IMR-90 (cell line): Measurements from ENCODE around the gene PCBP3. TPM values are rescaled to one million over a fixed set of nuclear protein-coding genes. Genes with fewer than 3 reads are reported as not detected.

Experiments
- ATAC-seq: fragments of 200-7000 bp; cut with Tn5 transposase; 2 replicates; pipeline ENCODE4 v1.9.1; 2020; ENCODE audit warnings: low read depth, mild to moderate bottlenecking, moderate library complexity
- BruUV-seq: library from RNA; stranded (reverse); fragments of 400-500 nt; replicated peaks from 2 replicates; lab custom pipeline; 2021; lab: Mats Ljungman, UMichigan
- CTCF ChIA-PET: fragments of 300-600 bp; formaldehyde crosslinking; extraction: SDS; loops from one replicate; lab custom pipeline; 2021; ENCODE audit warnings: antibody characterized with exemption; lab: Yijun Ruan, JAX
- POLR2A ChIA-PET: fragments of 300-600 bp; sonication (Branson Sonifier 250); formaldehyde crosslinking; loops from one replicate; lab custom pipeline; 2022; ENCODE audit warnings: antibody characterized with exemption; ENCODE audit not compliant: unreplicated experiment; lab: Charles Lee
- DNase-seq: peaks from one replicate; pipeline ENCODE4 v3.0.0; 2013
- H2AFZ ChIP-seq: replicated peaks from 2 replicates; pipeline ENCODE3; 2013; ENCODE audit warnings: low read length, mild to moderate bottlenecking; ENCODE audit not compliant: poor library complexity
- H2AK5ac ChIP-seq: 2 replicates; pipeline ENCODE4 v1.6.1; 2013; ENCODE audit warnings: low read depth, low read length, inconsistent platforms
- H2AK9ac ChIP-seq: replicated peaks from 2 replicates; pipeline ENCODE3; 2013; ENCODE audit warnings: mild to moderate bottlenecking, low read depth, low read length, moderate library complexity; ENCODE audit not compliant: poor library complexity
- H2BK120ac ChIP-seq: 2 replicates; pipeline ENCODE4 v1.6.1; 2013; ENCODE audit warnings: low read depth, low read length, inconsistent platforms
- H2BK15ac ChIP-seq: 3 replicates; pipeline ENCODE4 v1.6.1; 2013; ENCODE audit warnings: low read depth, low read length, inconsistent platforms
- H2BK20ac ChIP-seq: 2 replicates; pipeline ENCODE4 v1.6.1; 2013; ENCODE audit warnings: low read depth, mild to moderate bottlenecking, inconsistent platforms, low read length, moderate library complexity
- H2BK5ac ChIP-seq: 2 replicates; pipeline ENCODE4 v1.6.1; 2013; ENCODE audit warnings: mild to moderate bottlenecking, low read depth, low read length, inconsistent platforms; ENCODE audit not compliant: poor library complexity, severe bottlenecking
- H3K14ac ChIP-seq: replicated peaks from 2 replicates; pipeline ENCODE4 v1.6.1; 2013; ENCODE audit warnings: low read depth, low read length, inconsistent platforms
- H3K18ac ChIP-seq: 2 replicates; pipeline ENCODE4 v1.6.1; 2013; ENCODE audit warnings: low read depth, low read length, control low read depth
- H3K23ac ChIP-seq: 2 replicates; pipeline ENCODE4 v1.6.1; 2013; ENCODE audit warnings: low read depth, low read length, inconsistent platforms
- H3K27ac ChIP-seq: 2 replicates; pipeline ENCODE4 v1.5.1; 2013; ENCODE audit warnings: mild to moderate bottlenecking, control low read depth, low read length; ENCODE audit not compliant: insufficient read depth
- H3K27me3 ChIP-seq: 2 replicates; pipeline ENCODE4 v1.6.1; 2013; ENCODE audit warnings: low read length; ENCODE audit not compliant: control insufficient read depth, insufficient read depth
- H3K36me3 ChIP-seq: 2 replicates; pipeline ENCODE4 v1.6.1; 2013; ENCODE audit warnings: low read length, mixed read lengths; ENCODE audit not compliant: control insufficient read depth, insufficient read depth
- H3K4ac ChIP-seq: 2 replicates; pipeline ENCODE4 v1.6.1; 2013; ENCODE audit warnings: low read depth, low read length, inconsistent platforms
- H3K4me1 ChIP-seq: 2 replicates; pipeline ENCODE4 v1.6.1; 2013; ENCODE audit warnings: low read length, mixed read lengths; ENCODE audit not compliant: control insufficient read depth, insufficient read depth
- H3K4me2 ChIP-seq: 2 replicates; pipeline ENCODE4 v1.6.1; 2013; ENCODE audit warnings: low read depth, mild to moderate bottlenecking, control low read depth, low read length, moderate library complexity
- H3K4me3 ChIP-seq: 2 replicates; pipeline ENCODE4 v1.5.1; 2013; ENCODE audit warnings: low read depth, mild to moderate bottlenecking, control low read depth, low read length, moderate library complexity; ENCODE audit not compliant: insufficient read depth
- H3K56ac ChIP-seq: 2 replicates; pipeline ENCODE4 v1.6.1; 2013; ENCODE audit warnings: low read length, inconsistent platforms; ENCODE audit not compliant: insufficient read depth; ENCODE audit errors: extremely low read depth
- H3K79me1 ChIP-seq, 2 experiments: 2 replicates each; pipeline ENCODE4 v1.6.1; 2013; ENCODE audit warnings: low read length in 2 of 2, inconsistent platforms in 1 of 2, low read depth in 1 of 2
- H3K9ac ChIP-seq: 2 replicates; pipeline ENCODE4 v1.6.1; 2013; ENCODE audit warnings: low read depth, low read length, control low read depth
- H3K9me1 ChIP-seq: 2 replicates; pipeline ENCODE4 v1.6.1; 2013; ENCODE audit warnings: low read length, inconsistent platforms; ENCODE audit not compliant: insufficient read depth
- H3K9me3 ChIP-seq: 2 replicates; pipeline ENCODE4 v1.6.1; 2013; ENCODE audit warnings: low read length; ENCODE audit not compliant: control insufficient read depth, insufficient read depth
- H4K20me1 ChIP-seq: 2 replicates; pipeline ENCODE4 v1.6.1; 2013; ENCODE audit warnings: low read length, inconsistent platforms; ENCODE audit not compliant: insufficient read depth
- H4K5ac ChIP-seq: 2 replicates; pipeline ENCODE4 v1.6.1; 2013; ENCODE audit warnings: mild to moderate bottlenecking, low read depth, low read length, control low read depth
- H4K8ac ChIP-seq, 2 experiments: 2 replicates each; pipeline ENCODE4 v1.6.1; 2013; ENCODE audit warnings: low read depth in 2 of 2, low read length in 2 of 2, control low read depth in 1 of 2, inconsistent platforms in 1 of 2
- H4K91ac ChIP-seq: 2 replicates; pipeline ENCODE4 v1.6.1; 2013; ENCODE audit warnings: low read depth, low read length, inconsistent platforms; ENCODE audit not compliant: insufficient read depth
- BHLHE40 ChIP-seq: fragments of 150-350 bp; IDR thresholded peaks from 2 replicates; pipeline ENCODE4 v1.6.1; 2016; ENCODE audit warnings: mild to moderate bottlenecking, low read depth, low read length
- WGBS, 2 experiments: methylation state at CpG; one replicate each; pipeline versions ENCODE4 v1.1.5 to v1.1.7; 2013; ENCODE audit warnings: missing lambda C conversion rate in 2 of 2; ENCODE audit not compliant: insufficient read length in 1 of 2; ENCODE audit errors: extremely low coverage in 2 of 2; 5-methylcytosine and 5-hydroxymethylcytosine counted together
- dilution Hi-C: fragments of 300-500 bp; cut with HindIII; formaldehyde crosslinking; loops from one replicate; pipeline ENCODE4 v1.14.3; 2018; ENCODE audit warnings: low sequenced_read_pairs; ENCODE audit not compliant: unreplicated experiment
- in situ Hi-C: fragments of 300-500 bp; cut with MboI; formaldehyde crosslinking; loops from 3 replicates; pipeline ENCODE4 v1.14.3; 2019; ENCODE audit warnings: low sequenced_read_pairs, inconsistent platforms, mixed read lengths
- intact Hi-C: fragments of 100-400 bp; cut with micrococcal nuclease; formaldehyde crosslinking; loops from 2 replicates; pipeline ENCODE4 v1.10.0; 2022
- polyA plus RNA-seq, 3 experiments: library from polyadenylated mRNA; depleted of rRNA; stranded (reverse); fragments of >200 nt; gene quantifications; 2 replicates each; pipeline ENCODE4 v1.2.3, GENCODE V29; 2012; ENCODE audit warnings: low replicate concordance in 1 of 3
- total RNA-seq: library from RNA; depleted of rRNA; stranded (reverse); fragments of >200 nt; gene quantifications from 2 replicates; pipeline ENCODE4 v1.2.3, GENCODE V29; 2012

PCBP3 gene
- total and polyA plus RNA-seq, 2 of the 4 experiments (the other 2 are of a cell fraction) = 2.9 to 3.9 TPM

DNA sequence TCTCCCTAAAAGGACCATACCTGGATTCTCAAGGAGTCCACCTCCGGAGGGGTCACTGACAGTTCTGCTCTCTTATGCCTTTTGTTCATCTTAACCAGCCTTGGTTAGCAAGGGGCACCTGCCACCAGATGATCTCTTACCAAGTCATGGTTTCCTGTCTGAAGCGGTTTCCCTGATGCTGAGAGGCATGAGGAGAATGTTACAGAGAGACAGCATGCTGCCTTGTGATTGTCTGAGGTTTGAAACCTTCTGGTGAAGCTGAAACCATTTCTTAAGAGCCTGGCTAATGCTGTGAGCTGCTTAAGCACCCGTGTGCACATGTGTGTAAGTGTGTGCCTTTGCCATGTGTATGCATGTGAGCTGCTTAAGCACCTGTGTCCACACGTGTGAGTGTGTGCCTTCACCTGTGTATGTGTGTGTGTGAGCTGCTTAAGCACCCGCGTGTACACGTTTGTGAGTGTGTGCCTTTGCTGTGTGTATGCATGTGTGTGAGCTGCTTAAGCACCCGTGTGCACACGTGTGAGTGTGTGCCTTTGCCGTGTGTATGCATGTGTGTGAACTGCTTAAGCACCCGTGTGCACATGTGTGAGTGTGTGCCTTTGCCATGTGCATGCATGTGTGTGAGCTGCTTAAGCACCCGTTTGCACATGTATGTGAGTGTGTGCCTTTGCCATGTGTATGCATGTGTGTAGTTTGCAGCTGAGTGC, 201.7 kb downstream of the PCBP3 start:
- peaks cover 12% of the 10 kb centered on the region for H3K9me1 ChIP-seq
- no peak for TF ChIP-seq BHLHE40

More for the DNA sequence above, 201.7 kb downstream of the PCBP3 start:
- Histone ChIP-seq H3K14ac (0 out of 2 replicates have a peak overlapping the region, but pooled peaks have one; percentile 27), H3K18ac (no peak overlapping the region), H4K5ac (no peak overlapping the region), H3K23ac (no peak overlapping the region), H2BK20ac (no peak overlapping the region), H2AK5ac (0 out of 2 replicates have a peak overlapping the region, but pooled peaks have one; percentile 52), H3K27me3 (no peaks in the 10 kb centered on the region), H3K4ac (no peak overlapping the region), H3K79me1 (no peaks in the 10 kb centered on the region), H4K91ac (no peak overlapping the region), H3K27ac (no peak overlapping the region), H4K8ac (no peak overlapping the region), H3K9me3 (peaks cover 10% of the 10 kb centered on the region), H2AK9ac (no peak overlapping the region), H3K36me3 (no peaks in the 10 kb centered on the region), H2BK5ac (no peak overlapping the region), H4K20me1 (no peaks in the 10 kb centered on the region), H3K56ac (no peak overlapping the region), H2AFZ (peak overlapping the region; percentile 13), H3K4me1 (peaks cover 3% of the 10 kb centered on the region), H3K4me3 (no peak overlapping the region), H2BK120ac (no peak overlapping the region), H3K4me2 (no peak overlapping the region), H2BK15ac (no peak overlapping the region), H3K9ac (no peak overlapping the region)
- in situ Hi-C loops = no loop called here
- CTCF ChIA-PET = interaction anchor here (0.6 kb wide), 1 partner anchor 78 kb away, joined by 3 read pairs; no protein-coding TSS in a partner anchor
- POLR2A ChIA-PET = no interaction called here
- intact Hi-C loops = no loop called here
- DNase-seq = no peak
- BruUV-seq = no TSS peak
- no peak for ATAC-seq
- WGBS, 2 experiments = 93% methylated on average over 9 of the region's 12 CpGs; no CpG with 5 or more reads in 1 of the 2 experiments
- dilution Hi-C loops = no loop called here
